ENCODE measurements around the gene SLC9A6.

DNA sequence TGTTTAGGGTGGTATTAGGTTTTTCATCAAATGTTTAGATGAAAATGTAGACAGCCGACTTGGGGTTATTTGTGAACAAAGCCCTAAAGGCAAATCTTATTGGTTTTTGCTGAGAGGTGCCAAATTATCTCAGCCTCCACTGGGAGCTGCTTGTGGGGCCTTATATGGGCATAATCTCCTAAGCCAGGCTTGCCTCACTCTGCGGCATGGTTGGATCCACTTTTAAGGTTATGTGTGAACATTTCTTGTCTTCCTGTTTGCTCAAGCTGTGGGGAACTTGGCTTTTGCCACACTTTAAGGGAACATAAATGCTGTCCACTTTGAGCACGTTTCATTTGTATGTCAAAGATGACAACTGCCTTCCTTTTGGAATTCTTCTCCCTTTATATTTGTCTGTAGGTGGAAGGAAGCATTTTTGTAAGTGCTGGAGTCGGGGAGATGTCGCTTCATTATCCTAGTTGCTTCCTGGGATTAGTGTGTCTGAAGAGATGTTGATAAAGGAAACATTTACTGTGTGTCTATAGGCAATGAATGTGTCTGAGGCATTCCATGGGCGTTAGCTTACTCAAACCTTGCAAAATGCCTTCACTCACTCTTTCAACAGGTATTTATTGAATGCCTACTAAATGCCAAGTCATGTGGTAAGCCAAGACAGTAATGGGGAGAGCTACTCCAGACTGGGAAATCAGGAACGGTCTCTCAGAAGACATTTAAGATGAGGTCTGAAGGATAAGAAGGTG is 78.3 kb downstream of the SLC9A6 start:
- TF ChIP-seq, protein P1, sequence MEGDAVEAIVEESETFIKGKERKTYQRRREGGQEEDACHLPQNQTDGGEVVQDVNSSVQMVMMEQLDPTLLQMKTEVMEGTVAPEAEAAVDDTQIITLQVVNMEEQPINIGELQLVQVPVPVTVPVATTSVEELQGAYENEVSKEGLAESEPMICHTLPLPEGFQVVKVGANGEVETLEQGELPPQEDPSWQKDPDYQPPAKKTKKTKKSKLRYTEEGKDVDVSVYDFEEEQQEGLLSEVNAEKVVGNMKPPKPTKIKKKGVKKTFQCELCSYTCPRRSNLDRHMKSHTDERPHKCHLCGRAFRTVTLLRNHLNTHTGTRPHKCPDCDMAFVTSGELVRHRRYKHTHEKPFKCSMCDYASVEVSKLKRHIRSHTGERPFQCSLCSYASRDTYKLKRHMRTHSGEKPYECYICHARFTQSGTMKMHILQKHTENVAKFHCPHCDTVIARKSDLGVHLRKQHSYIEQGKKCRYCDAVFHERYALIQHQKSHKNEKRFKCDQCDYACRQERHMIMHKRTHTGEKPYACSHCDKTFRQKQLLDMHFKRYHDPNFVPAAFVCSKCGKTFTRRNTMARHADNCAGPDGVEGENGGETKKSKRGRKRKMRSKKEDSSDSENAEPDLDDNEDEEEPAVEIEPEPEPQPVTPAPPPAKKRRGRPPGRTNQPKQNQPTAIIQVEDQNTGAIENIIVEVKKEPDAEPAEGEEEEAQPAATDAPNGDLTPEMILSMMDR (IDR thresholded peaks at IDR 0.05; ENCODE audit: low read depth, low read length): no peak
- no peak for TF ChIP-seq EZH2phosphoT487 (IDR thresholded peaks at IDR 0.05; ENCODE audit: low read depth)
